OCI-LY7 (cell line): ENCODE measurements around the gene CCT2.

ENCODE experiments used
- CTCF ChIP-seq: fragments of 200-600 bp; sonication (generic); conservative IDR thresholded peaks from 2 replicates; pipeline ENCODE4 v1.5.1; 2014; ENCODE audit warnings: mild to moderate bottlenecking, antibody characterized with exemption, low read length, moderate library complexity, mixed read lengths
- EZH2phosphoT487 ChIP-seq: fragments of 200-600 bp; sonication (generic); IDR thresholded peaks from 2 replicates; pipeline ENCODE4 v1.6.1; 2018; ENCODE audit warnings: low read depth, borderline replicate concordance, mild to moderate bottlenecking, mixed run types, antibody characterized with exemption, low read length, moderate library complexity, mixed read lengths

GRCh38 chr12:69579029-69579428 lies 6.2 kb upstream of the CCT2 start:
- TF ChIP-seq CTCF, result peak; percentile 42
- TF ChIP-seq EZH2phosphoT487, result no peak
